NCI-H2081 treated with DMSO at 0.1 percent for 48 hours (cell line): ENCODE data around the gene CALHM3.
"Not testable (repeated sequence)": the region's sequence is repeated elsewhere in the genome, so short reads cannot be mapped to it uniquely, and the experiment has no call there.

Source experiments
- DNase-seq: peaks from one replicate; lab custom pipeline; 2025; lab: John Stamatoyannopoulos, UW

The CALHM3 gene

DNA sequence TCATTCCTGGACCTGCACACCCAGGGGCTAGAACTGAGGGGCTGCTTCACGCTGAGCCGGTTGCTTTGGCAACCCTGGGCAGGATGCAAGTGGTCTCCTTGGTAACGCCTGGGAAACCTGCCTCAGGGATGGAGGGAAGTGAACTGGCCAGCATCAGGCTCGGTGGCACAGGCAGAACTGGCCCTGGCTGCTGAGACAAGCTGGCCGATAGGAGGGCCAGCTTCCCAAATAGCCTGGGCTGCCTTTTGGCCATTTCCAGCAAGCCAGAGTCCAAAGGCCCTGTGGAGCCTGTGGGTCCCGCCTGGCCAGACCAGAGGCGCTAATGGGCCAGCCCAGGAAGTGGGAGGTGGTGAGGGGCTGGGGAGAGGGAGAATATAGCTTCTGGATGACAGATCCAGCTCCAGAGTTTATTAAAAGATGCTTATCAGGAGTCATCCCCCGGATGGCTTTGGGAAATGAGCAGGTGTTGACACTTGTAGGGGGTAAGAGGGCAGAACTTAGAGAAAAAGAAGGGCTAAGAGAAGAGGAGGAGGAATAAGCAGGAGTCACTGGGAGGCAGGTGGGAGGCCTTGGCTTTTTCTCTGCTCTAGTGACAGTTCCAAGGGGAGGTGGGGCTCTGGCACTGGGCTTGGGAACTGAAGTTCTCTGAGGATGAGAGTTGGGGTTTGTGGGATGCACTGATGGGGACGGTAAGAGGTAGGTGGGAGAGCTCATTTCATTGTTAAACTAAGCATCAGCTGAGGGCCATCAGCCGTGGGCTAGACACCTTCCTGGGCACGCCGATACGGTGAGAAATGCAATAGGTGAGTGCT, 24.0 kb upstream of the CALHM3 start:
- no peak for DNase-seq

DNA sequence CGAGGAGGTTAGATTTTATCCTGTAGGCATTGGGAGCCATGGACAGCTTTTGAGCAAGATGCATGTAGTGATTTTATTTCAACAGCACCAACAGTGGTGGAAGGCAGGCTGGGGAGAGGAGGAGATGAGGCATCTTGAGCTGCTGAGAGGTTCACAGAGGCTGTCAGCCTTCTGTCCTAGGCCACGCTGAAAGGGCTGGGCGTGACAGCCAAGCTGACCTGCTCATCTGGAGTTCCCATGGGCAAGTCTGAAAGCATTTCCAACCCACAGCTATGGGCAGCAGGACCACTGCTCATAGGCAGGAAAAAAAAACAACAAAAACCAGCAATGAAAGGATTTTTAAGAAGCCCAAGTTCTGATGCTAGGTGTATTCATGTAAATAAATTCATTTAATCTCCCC, 22.1 kb upstream of the CALHM3 start:
- no peak for DNase-seq

- DNase-seq = no peak
Observed at GRCh38 chr10:103500481-103500880, 21.4 kb upstream of the CALHM3 start.

GRCh38 chr10:103499881-103500280, 20.8 kb upstream of the CALHM3 start:
- DNase-seq = no peak

- DNase-seq = no peak
Observed at GRCh38 chr10:103498936-103499638, 20.0 kb upstream of the CALHM3 start.

DNA sequence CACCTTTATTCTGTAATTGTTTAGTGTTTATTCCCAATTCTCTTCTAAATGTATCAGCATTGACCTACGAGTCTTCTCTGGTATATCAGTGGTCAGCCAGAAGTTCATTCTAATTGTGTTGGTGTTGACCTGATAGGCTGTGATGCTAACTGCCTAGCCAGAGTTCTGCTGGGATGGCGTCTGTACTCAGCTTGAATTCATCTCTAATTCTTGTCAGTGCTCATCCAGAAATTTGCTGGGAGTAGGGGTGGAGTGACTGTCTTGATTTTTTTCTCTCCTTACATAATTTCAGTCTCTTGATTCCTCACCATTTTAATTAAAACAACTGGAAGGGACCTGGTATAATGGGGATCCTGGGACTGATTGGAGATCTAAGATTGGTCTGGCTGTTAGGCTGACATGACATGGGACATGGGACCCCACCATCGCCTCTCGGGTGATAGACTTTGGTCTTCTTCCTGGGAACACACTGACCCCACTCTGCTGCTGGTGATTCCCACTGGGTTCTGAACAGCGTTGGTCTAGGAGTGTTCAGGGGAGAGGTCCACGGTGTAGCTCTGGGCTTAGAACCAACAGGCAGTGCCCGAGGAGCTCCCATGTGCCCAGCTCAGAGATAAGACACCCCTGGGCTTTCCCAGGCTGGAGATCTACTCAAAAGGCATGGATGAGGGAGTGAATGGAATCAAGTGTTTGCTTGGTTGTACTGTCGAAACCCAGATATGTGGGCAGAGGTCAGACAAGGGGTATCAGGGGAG, 18.3 kb upstream of the CALHM3 start:
- no peak for DNase-seq

DNA sequence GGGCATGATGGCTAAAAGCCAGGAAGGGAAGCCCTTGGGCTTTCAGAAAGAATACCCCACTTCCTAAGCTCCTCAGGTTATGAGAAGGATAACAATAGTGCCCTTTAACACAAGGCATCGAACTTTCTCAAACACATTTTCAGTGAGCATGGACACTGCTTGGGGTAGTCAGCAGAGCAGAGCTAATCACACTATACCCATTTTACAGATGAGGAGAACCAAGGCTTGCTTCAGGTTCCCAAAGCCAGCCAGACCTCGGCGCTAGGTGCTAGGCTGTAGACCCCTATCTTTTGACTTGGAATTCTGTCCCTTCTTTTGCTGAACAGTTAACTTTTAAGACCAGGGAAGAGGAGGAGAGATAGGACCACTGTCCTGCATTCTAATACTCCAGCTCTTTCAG, 16.3 kb upstream of the CALHM3 start:
- DNase-seq = no peak

DNA sequence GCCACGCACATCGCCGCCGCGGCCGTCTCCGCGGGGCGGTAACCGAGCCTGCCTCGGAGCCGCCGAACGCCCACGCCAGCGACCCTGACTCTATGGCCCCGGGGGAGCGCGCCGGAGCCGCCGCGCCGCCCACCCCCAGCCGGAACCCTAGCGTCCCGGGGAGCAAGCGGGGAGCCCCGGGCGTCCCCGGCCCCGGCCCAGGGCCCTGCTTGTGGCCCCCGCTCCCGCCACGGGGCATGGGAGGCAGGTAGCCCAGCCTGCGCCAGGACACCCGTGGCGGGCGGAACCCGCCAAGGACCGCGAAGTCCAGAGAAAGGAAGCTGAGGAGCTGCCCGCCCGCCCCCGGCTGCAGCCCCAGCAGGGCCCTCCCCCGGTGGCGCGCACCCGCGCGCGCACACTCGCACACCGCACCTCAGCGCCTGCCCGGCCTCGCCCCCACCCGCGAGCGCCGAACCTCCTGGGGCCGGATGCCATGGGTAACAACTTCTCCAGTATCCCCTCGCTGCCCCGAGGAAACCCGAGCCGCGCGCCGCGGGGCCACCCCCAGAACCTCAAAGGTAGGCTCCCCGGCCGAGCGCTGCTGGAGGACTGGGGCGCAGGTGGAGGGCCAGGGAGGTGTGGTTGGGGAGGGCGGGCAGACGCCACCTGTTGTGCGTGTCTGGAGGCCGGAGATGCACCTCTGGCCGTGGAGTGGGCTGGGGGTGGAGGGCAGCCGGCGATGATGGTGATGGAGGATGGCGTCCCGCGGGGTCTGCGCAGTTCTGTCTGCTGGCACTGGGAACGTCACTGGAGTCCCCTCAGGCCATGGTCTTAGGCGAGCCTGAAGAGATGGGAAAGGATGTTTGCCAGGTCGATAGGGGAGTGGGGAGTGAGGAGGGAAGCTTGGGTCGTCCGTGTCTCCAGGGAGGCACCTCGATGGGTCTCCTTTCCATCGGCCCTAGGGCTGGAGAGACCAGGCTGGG, 15.2 kb upstream of the CALHM3 start:
- no peak for DNase-seq

DNA sequence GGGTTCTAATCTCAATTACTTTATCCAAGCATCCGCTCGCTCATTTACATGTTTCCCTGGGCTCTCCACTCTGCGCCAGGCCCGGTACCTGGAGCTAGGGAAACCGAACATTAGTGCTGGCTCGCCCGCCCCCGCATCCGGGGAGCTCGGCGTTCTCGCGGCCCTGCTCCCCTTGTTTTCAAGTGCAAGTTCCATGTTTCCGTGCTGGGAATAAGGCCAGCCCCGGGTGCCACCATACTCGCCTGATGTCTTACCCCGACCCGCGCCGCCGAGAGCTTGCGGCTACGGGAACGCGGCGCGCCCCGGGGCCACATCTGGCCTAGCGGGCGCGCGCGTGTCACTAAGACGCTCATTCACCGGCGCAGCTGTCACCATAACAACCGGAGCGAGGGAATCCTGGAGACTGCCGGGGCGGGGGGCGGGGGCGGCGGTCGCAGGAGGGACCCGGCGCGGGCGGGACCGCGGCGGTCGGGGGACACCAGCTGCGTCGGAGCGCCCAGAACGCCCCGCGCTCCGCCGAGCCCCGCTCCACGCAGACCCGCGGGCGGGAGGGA, 14.4 kb upstream of the CALHM3 start, which contains the start of gene NEURL1:
Gene NEURL1 (plus strand): TSS at position 344 of the 554 bp plus-strand sequence. CDS start 683 bp downstream, outside the sequence.
- no peak for DNase-seq

GRCh38 chr10:103492655-103493261, 13.7 kb upstream of the CALHM3 start:
- no peak for DNase-seq

- no peak for DNase-seq
Observed at GRCh38 chr10:103491729-103492364, 12.8 kb upstream of the CALHM3 start.

DNA sequence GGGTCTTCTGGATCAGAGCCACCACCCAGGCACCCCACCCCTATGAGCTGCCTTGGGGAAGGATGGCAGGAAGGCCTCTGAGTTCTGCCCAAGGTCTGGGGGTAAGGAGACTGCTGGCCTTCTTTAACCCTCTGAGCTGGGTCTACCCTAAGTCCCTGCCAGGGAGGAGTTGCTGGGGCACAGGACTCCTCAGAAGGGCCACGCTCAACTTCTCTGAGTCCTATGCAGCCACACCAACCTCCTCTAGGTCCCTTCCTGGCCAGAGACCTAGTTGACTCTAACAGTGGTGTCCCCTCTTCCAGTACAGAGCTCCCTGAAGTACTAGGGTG, 11.9 kb upstream of the CALHM3 start:
- no peak for DNase-seq

DNA sequence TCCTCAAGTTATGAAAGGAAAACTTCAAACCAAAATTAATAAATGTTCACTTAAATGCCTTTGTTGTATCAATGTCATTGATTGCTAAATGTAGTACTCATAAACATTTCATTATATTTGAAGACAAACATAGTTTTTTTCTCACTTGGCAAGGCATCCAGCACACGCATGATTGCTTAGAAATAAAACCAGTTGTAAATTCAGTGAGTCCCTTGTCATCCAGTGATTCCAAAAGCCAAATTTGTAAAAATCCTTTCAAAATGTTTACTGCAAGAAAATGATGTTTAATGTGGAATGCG, 8.3 kb upstream of the CALHM3 start:
- DNase-seq = no peak

GRCh38 chr10:103486635-103487409, 7.8 kb upstream of the CALHM3 start:
- not testable (repeated sequence) for DNase-seq

DNA sequence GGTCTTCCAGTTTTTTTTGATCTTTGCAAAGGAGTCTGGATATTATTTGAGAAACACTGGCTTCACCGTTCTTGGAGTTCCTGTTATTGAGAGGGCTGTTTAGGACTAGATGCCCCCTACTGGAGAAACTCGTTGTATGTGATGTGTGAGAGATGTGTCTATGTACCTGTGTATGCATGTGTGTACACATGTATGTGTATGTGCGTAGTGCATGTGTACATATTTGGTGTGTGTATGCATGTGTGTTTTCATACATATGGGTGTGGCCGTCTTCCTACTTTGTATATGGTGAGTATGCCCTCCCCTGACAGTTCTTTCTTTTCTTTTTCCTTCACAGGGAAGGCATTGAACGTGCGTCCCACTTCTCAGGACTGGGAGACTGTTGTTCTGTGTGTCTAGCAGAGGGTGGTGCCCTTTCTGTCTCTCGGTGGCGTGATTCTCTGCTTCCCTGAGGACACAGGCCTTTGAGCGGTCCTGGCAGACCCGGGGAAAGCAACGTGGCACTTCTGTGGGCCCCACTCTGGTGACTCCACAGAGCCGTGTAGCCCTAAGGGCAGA, 3.0 kb upstream of the CALHM3 start:
- no peak for DNase-seq

DNA sequence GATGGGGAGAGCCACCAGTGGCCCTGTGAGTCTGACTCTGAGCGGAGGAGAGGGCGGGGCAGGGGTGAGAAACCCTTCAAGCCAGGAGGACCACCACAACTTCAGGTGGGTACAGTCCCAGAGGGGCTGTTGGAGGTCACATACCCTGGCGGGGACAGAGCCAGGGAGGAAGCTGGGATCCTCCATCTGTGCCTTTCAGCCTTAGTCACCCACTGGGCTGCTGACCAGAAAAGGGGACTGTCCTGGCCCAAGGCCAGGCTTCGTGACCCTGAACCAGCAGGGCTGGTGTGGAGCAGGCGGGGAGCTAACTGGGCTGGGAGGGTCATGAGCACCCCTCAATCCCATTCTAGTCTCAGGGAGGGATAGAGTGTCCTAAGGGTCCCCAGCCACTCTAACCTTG, 1.5 kb upstream of the CALHM3 start:
- no peak for DNase-seq

DNA sequence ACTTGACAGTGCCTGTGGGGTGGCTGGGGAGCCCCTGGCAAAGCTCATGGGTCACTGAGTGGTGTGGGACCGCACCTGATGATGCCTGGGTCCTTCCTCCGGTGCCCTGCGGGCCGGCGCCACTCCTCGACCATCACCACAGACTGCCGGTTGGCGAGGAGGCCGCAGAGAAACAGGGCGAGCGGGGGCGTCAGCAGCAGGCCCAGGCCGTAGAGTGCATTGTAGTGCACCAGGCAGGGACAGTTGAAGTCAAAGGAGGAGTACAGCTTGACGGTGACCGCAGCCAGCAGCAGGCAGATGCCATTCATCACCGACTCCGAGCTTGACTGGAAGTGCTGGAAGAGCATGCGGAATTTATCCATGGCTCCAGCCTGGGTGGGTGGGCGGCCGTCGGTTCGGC, 369 bp downstream of the CALHM3 start:
- no peak for DNase-seq

GRCh38 chr10:103476046-103476768, 2.8 kb downstream of the CALHM3 start:
- no peak for DNase-seq

DNA sequence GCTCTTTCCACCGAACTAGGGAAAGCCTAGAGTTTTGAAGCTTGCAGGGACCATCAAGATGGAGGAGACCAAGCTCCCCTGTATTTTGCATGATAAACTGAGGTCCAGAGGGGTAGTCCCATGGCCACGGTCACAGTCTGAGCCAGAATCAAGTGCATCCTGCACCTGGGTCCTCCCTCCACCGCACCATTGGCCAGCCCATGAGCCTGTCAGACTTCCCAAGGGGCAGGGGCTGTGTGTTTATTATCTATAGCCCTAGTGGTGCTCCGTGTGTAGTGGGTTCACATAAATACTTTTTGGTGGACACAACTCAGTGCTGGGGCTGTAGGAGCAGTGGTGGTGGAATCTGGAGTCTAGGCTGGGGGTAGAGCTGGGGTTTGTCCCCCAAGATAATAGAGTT, 3.6 kb downstream of the CALHM3 start:
- no peak for DNase-seq
